Keratinocyte (primary cell): Measurements from ENCODE around the gene ZNF765. TPM values are rescaled to one million over a fixed set of nuclear protein-coding genes. Genes with fewer than 3 reads are reported as not detected.
"Not testable (repeated sequence)": the region's sequence is repeated elsewhere in the genome, so short reads cannot be mapped to it uniquely, and the experiment has no call there.

ENCODE experiments used
- DNase-seq: peaks from one replicate; pipeline ENCODE4 v3.0.0-alpha.2; 2011; ENCODE audit warnings: low read depth, missing footprints, low spot score
- FAIRE-seq: peaks from 2 replicates; lab custom pipeline; 2011; peaks lifted over from hg19 to GRCh38; lab: Jason Lieb, UNC
- H2AFZ ChIP-seq: 2 replicates; pipeline ENCODE4 v1.6.0; 2012; ENCODE audit warnings: low read length, control low read depth, inconsistent platforms; ENCODE audit not compliant: control insufficient read depth
- H3K27ac ChIP-seq: 2 replicates; pipeline ENCODE4 v1.5.1; 2011; ENCODE audit warnings: low read length; ENCODE audit not compliant: control insufficient read depth, insufficient read depth
- H3K27me3 ChIP-seq: 3 replicates; pipeline ENCODE4 v1.6.0; 2011; ENCODE audit warnings: low read length; ENCODE audit not compliant: control insufficient read depth, insufficient read depth; ENCODE audit errors: extremely low read depth
- H3K36me3 ChIP-seq, 2 experiments: 2 replicates in 1 of 2; 3 replicates in 1 of 2; pipeline ENCODE4 v1.5.1; 2011; ENCODE audit warnings: low read length in 2 of 2, mild to moderate bottlenecking in 1 of 2; ENCODE audit not compliant: control insufficient read depth in 2 of 2, insufficient read depth in 2 of 2; ENCODE audit errors: extremely low read depth in 1 of 2
- H3K4me1 ChIP-seq: 3 replicates; pipeline ENCODE4 v1.5.1; 2011; ENCODE audit warnings: low read length; ENCODE audit not compliant: control insufficient read depth, insufficient read depth; ENCODE audit errors: extremely low read depth
- H3K4me2 ChIP-seq: 3 replicates; pipeline ENCODE4 v1.6.0; 2011; ENCODE audit warnings: low read depth, low read length; ENCODE audit not compliant: control insufficient read depth, insufficient read depth; ENCODE audit errors: extremely low read depth
- H3K4me3 ChIP-seq, 3 experiments: fragments of 200-600 bp in 1 of 3; sonication (generic) in 1 of 3; 2 replicates in 2 of 3; 3 replicates in 1 of 3; pipeline ENCODE4 v1.5.1; 2011 to 2016; ENCODE audit warnings: low read length in 3 of 3, mild to moderate bottlenecking in 3 of 3, control low read depth in 2 of 3, inconsistent platforms in 1 of 3, low read depth in 1 of 3, mixed read lengths in 1 of 3, mixed run types in 1 of 3, moderate library complexity in 1 of 3; ENCODE audit not compliant: control insufficient read depth in 2 of 3, insufficient read depth in 2 of 3; ENCODE audit errors: extremely low read depth in 1 of 3
- H3K79me2 ChIP-seq: 2 replicates; pipeline ENCODE4 v1.6.0; 2012; ENCODE audit warnings: low read length; ENCODE audit not compliant: control insufficient read depth, insufficient read depth
- H3K9ac ChIP-seq: 3 replicates; pipeline ENCODE4 v1.6.0; 2011; ENCODE audit warnings: low read length; ENCODE audit not compliant: control insufficient read depth, insufficient read depth; ENCODE audit errors: extremely low read depth
- H3K9me1 ChIP-seq: 3 replicates; pipeline ENCODE4 v1.6.0; 2011; ENCODE audit warnings: low read length; ENCODE audit not compliant: control insufficient read depth, insufficient read depth; ENCODE audit errors: extremely low read depth
- H3K9me3 ChIP-seq: 2 replicates; pipeline ENCODE4 v1.5.1; 2012; ENCODE audit warnings: low read depth, low read length; ENCODE audit not compliant: control insufficient read depth
- H4K20me1 ChIP-seq: 3 replicates; pipeline ENCODE4 v1.6.0; 2011; ENCODE audit warnings: low read length; ENCODE audit not compliant: control insufficient read depth, insufficient read depth; ENCODE audit errors: extremely low read depth
- CTCF ChIP-seq, 3 experiments: IDR thresholded peaks in 1 of 3; conservative IDR thresholded peaks in 1 of 3; optimal IDR thresholded peaks in 1 of 3; 2 replicates in 2 of 3; 3 replicates in 1 of 3; pipeline versions ENCODE3 to v1.5.1; 2011; ENCODE audit warnings: low read length in 3 of 3, mild to moderate bottlenecking in 3 of 3, moderate library complexity in 2 of 3, control low read depth in 1 of 3, inconsistent platforms in 1 of 3; ENCODE audit not compliant: insufficient read depth in 2 of 3; ENCODE audit errors: extremely low read depth in 1 of 3
- EZH2 ChIP-seq: IDR thresholded peaks from one replicate; pipeline ENCODE4 v1.6.1; 2012; ENCODE audit warnings: inconsistent platforms, mild to moderate bottlenecking, low read length, moderate library complexity
- dilution Hi-C: fragments of 300-500 bp; cut with MboI; formaldehyde crosslinking; loops from one replicate; pipeline ENCODE4 v1.7.0; 2020; ENCODE audit warnings: low sequenced_read_pairs; ENCODE audit not compliant: extremely low pct_ligation_motif_present
- polyA plus RNA-seq, 5 experiments: library from polyadenylated mRNA; depleted of rRNA in 3 of 5; stranded (reverse) in 3 of 5; stranded (forward) in 1 of 5; unstranded in 1 of 5; fragments of >200 nt; gene quantifications; 1 replicate in 1 of 5; 2 replicates in 3 of 5; 3 replicates in 1 of 5; pipeline versions ENCODE4 v1.2.1 to v1.2.3, GENCODE V29; 2011 to 2012; ENCODE audit warnings: missing spikeins in 2 of 5, low read depth in 1 of 5, low replicate concordance in 1 of 5
- small RNA-seq, 3 experiments: library from RNA; depleted of rRNA; stranded (forward); fragments of <200 nt; gene quantifications; one replicate each; pipeline ENCODE3, GENCODE V24; 2012; ENCODE audit warnings: low read depth in 3 of 3, low replicate concordance in 1 of 3; ENCODE audit not compliant: insufficient read length in 3 of 3

Gene ZNF765
- polyA plus RNA-seq, 1 donor (not counting 4 experiments of a cell fraction or from before 2014, with no cell fraction given) = 5.2 TPM

DNA sequence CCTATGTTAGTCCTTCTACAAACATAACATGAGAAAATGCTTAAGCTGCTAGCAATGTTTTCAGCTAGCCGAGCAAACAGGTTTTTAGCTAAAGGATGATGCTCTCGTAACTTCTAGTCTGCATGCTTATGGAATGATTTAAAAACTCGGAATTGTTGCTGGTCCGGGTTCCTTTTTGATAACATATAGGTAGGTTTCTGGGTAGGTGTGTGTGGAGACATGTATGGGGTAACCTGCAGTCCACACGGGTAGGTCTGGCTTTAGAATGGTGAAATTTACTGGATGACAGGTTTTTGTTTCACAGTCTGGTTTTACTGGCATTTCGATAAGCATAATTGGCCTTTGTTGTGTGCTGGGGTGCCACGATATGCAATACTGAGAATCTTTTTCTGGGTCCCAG lies 77.0 kb downstream of the ZNF765 start:
- DNase-seq (no peak), FAIRE-seq (no peak)
- dilution Hi-C loops = no loop called here
- H3K4me1 ChIP-seq = no peaks in the 10 kb centered on the region
- TF ChIP-seq EZH2 (no peak), CTCF (optimal IDR thresholded peaks at IDR 0.05 in 1 of 3, IDR thresholded peaks at IDR 0.05 in 1 of 3, conservative IDR thresholded peaks at IDR 0.05 in 1 of 3; ENCODE audit: extremely low read depth in 1 of 3, insufficient read depth in 2 of 3, low read length in 3 of 3) (no peak)
- no peaks in the 10 kb centered on the region for H3K9me3 ChIP-seq
- H3K9me1 ChIP-seq = no peaks in the 10 kb centered on the region
- H3K4me3 ChIP-seq = no peak overlapping the region
- no peaks in the 10 kb centered on the region for H3K36me3 ChIP-seq
- no peaks in the 10 kb centered on the region for H3K27me3 ChIP-seq
- H3K9ac ChIP-seq = no peak overlapping the region
- no peaks in the 10 kb centered on the region for H4K20me1 ChIP-seq
- H2AFZ ChIP-seq = no peak overlapping the region
- H3K79me2 ChIP-seq = no peaks in the 10 kb centered on the region
- H3K27ac ChIP-seq = no peak overlapping the region
- no peak overlapping the region for H3K4me2 ChIP-seq

GRCh38 chr19:53474832-53475231 lies 79.9 kb downstream of the ZNF765 start:
- DNase-seq, H3K4me1 ChIP-seq, H3K9ac ChIP-seq, H3K9me1 ChIP-seq, H3K4me3 ChIP-seq, H3K36me3 ChIP-seq, H4K20me1 ChIP-seq, H3K27ac ChIP-seq, H2AFZ ChIP-seq, dilution Hi-C loops, H3K27me3 ChIP-seq, H3K4me2 ChIP-seq, H3K79me2 ChIP-seq, H3K9me3 ChIP-seq, FAIRE-seq: not testable (repeated sequence)

DNA sequence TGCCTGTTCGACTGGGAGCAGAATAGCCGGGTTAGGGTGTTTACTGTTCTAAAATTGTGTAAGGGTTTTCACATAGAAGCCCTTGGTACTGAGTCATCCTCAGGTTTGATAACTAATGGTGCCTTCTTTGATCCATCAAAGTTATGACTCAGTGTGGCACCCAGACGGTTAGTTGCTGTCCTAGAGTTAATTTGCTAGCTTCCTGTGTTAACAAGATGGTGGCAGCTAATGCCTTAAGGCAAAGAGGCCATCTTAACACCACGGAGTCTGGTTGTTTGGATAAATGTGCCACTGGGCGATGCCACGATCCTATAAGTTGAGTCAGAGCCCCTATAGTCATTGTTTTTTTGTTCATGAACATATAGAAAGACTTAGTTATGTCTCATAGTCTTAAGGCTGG lies 80.5 kb downstream of the ZNF765 start:
- H3K79me2 ChIP-seq, H4K20me1 ChIP-seq, H3K9ac ChIP-seq, H3K36me3 ChIP-seq, H3K4me2 ChIP-seq, FAIRE-seq, H3K27ac ChIP-seq, H2AFZ ChIP-seq, H3K4me1 ChIP-seq, H3K27me3 ChIP-seq, H3K4me3 ChIP-seq, H3K9me1 ChIP-seq, dilution Hi-C loops, H3K9me3 ChIP-seq: not testable (repeated sequence)
- peak; percentile 21 for DNase-seq

Small RNA genes within 50 kb of the gene (small RNA-seq; reads per million reads assigned to genes)
- 0 reads per million in 3 experiments for gene RPL39P36

Other genes starting within 250 kb of the ZNF765 start
- 3.3 to 4.6 TPM (median 3.8 TPM) in 3 replicates for gene ZNF347, start 236.1 kb upstream of the ZNF765 start, polyA plus RNA-seq
- 2.2 to 4.3 TPM (median 2.7 TPM) in 3 replicates for gene ZNF665, start 201.8 kb upstream of the ZNF765 start, polyA plus RNA-seq
- 14.0 to 22.2 TPM (median 16.8 TPM) in 3 replicates for gene ZNF677, start 140.3 kb upstream of the ZNF765 start, polyA plus RNA-seq
- gene VN1R2, start 136.9 kb upstream of the ZNF765 start, polyA plus RNA-seq = 0.04 TPM in 1 of 3 replicates, not detected in the others
- gene VN1R4, start 127.4 kb upstream of the ZNF765 start, polyA plus RNA-seq = not detected in 3 replicates
- gene ZNF845, start 61.4 kb upstream of the ZNF765 start, polyA plus RNA-seq = 2.5 to 4.4 TPM (median 3.5 TPM) in 3 replicates
- 6.7 to 9.5 TPM (median 9.5 TPM) in 3 replicates for gene ZNF525, start 29.4 kb upstream of the ZNF765 start, polyA plus RNA-seq
- 6.8 to 10.3 TPM (median 9.2 TPM) in 3 replicates for gene ZNF761, start 36.8 kb downstream of the ZNF765 start, polyA plus RNA-seq
- gene ZNF813, start 72.6 kb downstream of the ZNF765 start, polyA plus RNA-seq = 1.5 to 2.5 TPM (median 2.1 TPM) in 3 replicates
- 3.6 to 5.1 TPM (median 4.5 TPM) in 3 replicates for gene ZNF331, start 143.0 kb downstream of the ZNF765 start, polyA plus RNA-seq
- not detected in 3 replicates for gene DPRX, start 236.8 kb downstream of the ZNF765 start, polyA plus RNA-seq